ENCODE measurements around the gene APLF. TPM values are rescaled to one million over a fixed set of nuclear protein-coding genes. Genes with fewer than 3 reads are reported as not detected.

APLF gene
- total RNA-seq, 4 donors from 2014 or later: 2.3 to 4.8 (median 3.5) TPM

- ATAC-seq (no peak), DNase-seq (no peak)
- H3K36me3 ChIP-seq: no peaks in the 10 kb centered on the region
- no peaks in the 10 kb centered on the region for H3K4me1 ChIP-seq
- in situ Hi-C loops (cut with MboI; ENCODE audit: low sequenced_read_pairs in 4 of 4) (no loop called here), intact Hi-C loops (cut with DNase I; ENCODE audit: low total_unique reads) (no loop called here)
- no peaks in the 10 kb centered on the region for H3K27me3 ChIP-seq
- no peak for TF ChIP-seq POLR2A (IDR thresholded peaks at IDR 0.05)
- no peak for TF ChIP-seq CTCF (IDR thresholded peaks at IDR 0.05 in 4 of 5, conservative IDR thresholded peaks at IDR 0.05 in 1 of 5)
- H3K27ac ChIP-seq: no peak overlapping the region
- no peak overlapping the region for H3K4me3 ChIP-seq
- no peaks in the 10 kb centered on the region for H3K9me3 ChIP-seq
Observed at GRCh38 chr2:68562934-68563333, 95.5 kb downstream of the APLF start.

GRCh38 chr2:68564426-68564825 is 97.0 kb downstream of the APLF start:
- TF ChIP-seq POLR2A (IDR thresholded peaks at IDR 0.05) (no peak), CTCF (IDR thresholded peaks at IDR 0.05 in 4 of 5, conservative IDR thresholded peaks at IDR 0.05 in 1 of 5) (no peak)
- ATAC-seq: no peak
- Histone ChIP-seq H3K27me3 (no peaks in the 10 kb centered on the region), H3K9me3 (no peaks in the 10 kb centered on the region), H3K36me3 (no peaks in the 10 kb centered on the region), H3K4me1 (no peaks in the 10 kb centered on the region), H3K27ac (no peak overlapping the region), H3K4me3 (no peak overlapping the region)
- in situ Hi-C loops (cut with MboI; ENCODE audit: low sequenced_read_pairs in 4 of 4): no loop called here
- no peak for DNase-seq
- intact Hi-C loops (cut with DNase I; ENCODE audit: low total_unique reads): no loop called here

- in situ Hi-C loops (cut with MboI; ENCODE audit: low sequenced_read_pairs in 4 of 4) (no loop called here), intact Hi-C loops (cut with DNase I; ENCODE audit: low total_unique reads) (no loop called here)
- H3K27me3 ChIP-seq: no peaks in the 10 kb centered on the region
- no peak overlapping the region for H3K27ac ChIP-seq
- H3K4me3 ChIP-seq: no peak overlapping the region
- H3K9me3 ChIP-seq: no peaks in the 10 kb centered on the region
- TF ChIP-seq CTCF (IDR thresholded peaks at IDR 0.05 in 4 of 5, conservative IDR thresholded peaks at IDR 0.05 in 1 of 5): no peak
- no peak for TF ChIP-seq POLR2A (IDR thresholded peaks at IDR 0.05)
- H3K4me1 ChIP-seq: no peaks in the 10 kb centered on the region
- ATAC-seq: no peak
- no peak for DNase-seq
- H3K36me3 ChIP-seq: no peaks in the 10 kb centered on the region
Observed at GRCh38 chr2:68565273-68565672, 97.9 kb downstream of the APLF start.

GRCh38 chr2:68565858-68566257 is 98.5 kb downstream of the APLF start:
- no peak for ATAC-seq
- Histone ChIP-seq H3K9me3 (no peaks in the 10 kb centered on the region), H3K4me3 (no peak overlapping the region), H3K27ac (no peak overlapping the region), H3K4me1 (no peaks in the 10 kb centered on the region), H3K27me3 (no peaks in the 10 kb centered on the region), H3K36me3 (no peaks in the 10 kb centered on the region)
- in situ Hi-C loops (cut with MboI; ENCODE audit: low sequenced_read_pairs in 4 of 4) (no loop called here), intact Hi-C loops (cut with DNase I; ENCODE audit: low total_unique reads) (no loop called here)
- no peak for TF ChIP-seq CTCF (IDR thresholded peaks at IDR 0.05 in 4 of 5, conservative IDR thresholded peaks at IDR 0.05 in 1 of 5)
- TF ChIP-seq POLR2A (IDR thresholded peaks at IDR 0.05): no peak
- no peak for DNase-seq

GRCh38 chr2:68566362-68566761 is 99.0 kb downstream of the APLF start:
- no peaks in the 10 kb centered on the region for H3K36me3 ChIP-seq
- ATAC-seq (no peak), DNase-seq (no peak)
- no peaks in the 10 kb centered on the region for H3K9me3 ChIP-seq
- H3K4me3 ChIP-seq: no peak overlapping the region
- no peaks in the 10 kb centered on the region for H3K4me1 ChIP-seq
- intact Hi-C loops (cut with DNase I; ENCODE audit: low total_unique reads): no loop called here
- in situ Hi-C loops (cut with MboI; ENCODE audit: low sequenced_read_pairs in 4 of 4): no loop called here
- H3K27ac ChIP-seq: no peak overlapping the region
- TF ChIP-seq POLR2A (IDR thresholded peaks at IDR 0.05) (no peak), CTCF (IDR thresholded peaks at IDR 0.05 in 4 of 5, conservative IDR thresholded peaks at IDR 0.05 in 1 of 5) (no peak)
- H3K27me3 ChIP-seq: no peaks in the 10 kb centered on the region

All from gastrocnemius medialis (tissue), 4 donors.